Mesothelial cell of epicardium (in vitro differentiated cells): ENCODE results near the gene SERGEF. TPM values are rescaled to one million over a fixed set of nuclear protein-coding genes. Genes with fewer than 3 reads are reported as not detected.

Experiments used
- DNase-seq, 2 experiments: peaks; one replicate each; pipeline ENCODE4 v3.0.0; 2021; ENCODE audit warnings: low spot score in 2 of 2; ENCODE audit not compliant: unreplicated experiment in 2 of 2
- H3K27ac Mint-ChIP-seq: 2 replicates; pipeline ENCODE4 v1.8.0; 2021; ENCODE audit warnings: mixed read lengths
- H3K27me3 Mint-ChIP-seq: 2 replicates; pipeline ENCODE4 v1.8.0; 2021; ENCODE audit warnings: low read depth, mixed read lengths
- H3K36me3 Mint-ChIP-seq: 2 replicates; pipeline ENCODE4 v1.8.0; 2021; ENCODE audit warnings: mixed read lengths
- H3K4me1 Mint-ChIP-seq: 2 replicates; pipeline ENCODE4 v1.8.0; 2021; ENCODE audit warnings: mixed read lengths
- H3K4me3 Mint-ChIP-seq: 2 replicates; pipeline ENCODE4 v1.8.0; 2021; ENCODE audit warnings: mild to moderate bottlenecking, moderate library complexity, mixed read lengths
- H3K9me3 Mint-ChIP-seq: 2 replicates; pipeline ENCODE4 v1.8.0; 2021; ENCODE audit warnings: mixed read lengths
- total RNA-seq: library from RNA; stranded (reverse); gene quantifications from 3 replicates; pipeline ENCODE4 v1.2.1, GENCODE V29; 2021
- TF ChIP-seq, protein P1 (sequence below): fragments of 200-600 bp; sonication (generic); IDR thresholded peaks from one replicate; pipeline ENCODE4 v1.5.0; 2021; ENCODE audit warnings: antibody characterized with exemption; ENCODE audit not compliant: unreplicated experiment

SERGEF gene
- total RNA-seq, 1 donor from 2014 or later: 19.8 TPM

DNA sequence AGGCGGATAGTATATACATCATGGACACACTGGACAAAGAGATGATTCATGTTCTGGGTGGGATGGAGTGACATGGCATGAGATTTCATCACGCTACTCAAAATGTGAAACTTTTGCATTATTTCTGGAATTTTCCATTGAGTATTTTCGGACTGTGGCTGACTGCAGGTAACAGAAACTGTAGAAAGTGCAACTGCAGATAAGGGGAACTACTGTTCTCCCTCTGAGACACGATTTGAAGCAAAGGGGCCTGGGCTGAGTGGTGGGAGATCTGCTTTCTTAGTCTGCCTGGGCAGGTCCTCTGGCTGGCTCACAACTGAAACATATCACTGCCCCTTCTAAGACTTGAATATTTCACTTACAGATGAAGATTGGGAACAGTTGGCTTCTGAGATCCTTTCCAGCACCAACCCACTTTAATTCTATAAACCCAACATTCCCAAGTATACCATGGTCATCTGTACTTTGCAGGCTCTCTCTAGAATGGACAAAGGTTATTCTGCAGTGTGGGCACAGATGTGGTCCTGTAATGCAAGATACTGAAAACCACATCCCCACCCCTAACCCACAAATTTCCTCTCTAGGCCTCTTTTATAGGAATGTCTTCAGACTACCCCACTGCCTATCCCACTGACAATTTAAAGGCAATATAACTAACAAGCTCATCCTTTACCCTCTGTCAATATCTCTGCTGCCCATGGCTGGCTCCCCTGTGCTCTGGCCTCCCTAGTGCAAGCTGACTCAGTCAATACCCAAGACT, 157.1 kb downstream of the SERGEF start:
- Mint-ChIP-seq H3K4me3 (no peak overlapping the region), H3K9me3 (peaks cover 19% of the 10 kb centered on the region), H3K27ac (no peak overlapping the region), H3K36me3 (peaks cover 18% of the 10 kb centered on the region), H3K4me1 (no peaks in the 10 kb centered on the region), H3K27me3 (no peaks in the 10 kb centered on the region)
- TF ChIP-seq, protein P1, sequence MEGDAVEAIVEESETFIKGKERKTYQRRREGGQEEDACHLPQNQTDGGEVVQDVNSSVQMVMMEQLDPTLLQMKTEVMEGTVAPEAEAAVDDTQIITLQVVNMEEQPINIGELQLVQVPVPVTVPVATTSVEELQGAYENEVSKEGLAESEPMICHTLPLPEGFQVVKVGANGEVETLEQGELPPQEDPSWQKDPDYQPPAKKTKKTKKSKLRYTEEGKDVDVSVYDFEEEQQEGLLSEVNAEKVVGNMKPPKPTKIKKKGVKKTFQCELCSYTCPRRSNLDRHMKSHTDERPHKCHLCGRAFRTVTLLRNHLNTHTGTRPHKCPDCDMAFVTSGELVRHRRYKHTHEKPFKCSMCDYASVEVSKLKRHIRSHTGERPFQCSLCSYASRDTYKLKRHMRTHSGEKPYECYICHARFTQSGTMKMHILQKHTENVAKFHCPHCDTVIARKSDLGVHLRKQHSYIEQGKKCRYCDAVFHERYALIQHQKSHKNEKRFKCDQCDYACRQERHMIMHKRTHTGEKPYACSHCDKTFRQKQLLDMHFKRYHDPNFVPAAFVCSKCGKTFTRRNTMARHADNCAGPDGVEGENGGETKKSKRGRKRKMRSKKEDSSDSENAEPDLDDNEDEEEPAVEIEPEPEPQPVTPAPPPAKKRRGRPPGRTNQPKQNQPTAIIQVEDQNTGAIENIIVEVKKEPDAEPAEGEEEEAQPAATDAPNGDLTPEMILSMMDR: no peak
- DNase-seq: no peak

DNA sequence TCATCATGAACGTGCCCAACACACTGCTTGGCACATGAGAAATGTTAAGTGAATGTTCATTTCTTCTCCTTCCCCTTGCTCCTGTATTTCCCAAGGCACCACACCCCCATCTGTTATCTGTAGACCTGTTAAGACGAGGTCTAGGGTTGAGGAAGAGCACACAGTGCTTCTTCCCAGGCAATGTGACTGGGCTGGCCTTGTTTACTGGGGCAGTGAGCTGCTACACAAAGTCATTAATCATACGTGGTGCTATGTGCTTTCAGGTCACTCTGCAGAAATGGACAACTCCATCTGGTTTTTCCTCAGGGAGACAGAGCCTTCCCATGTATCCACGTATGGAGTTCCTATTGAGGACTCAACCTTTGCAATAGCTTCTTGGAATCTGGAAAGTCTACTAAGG, 159.6 kb downstream of the SERGEF start:
- no peaks in the 10 kb centered on the region for H3K4me1 Mint-ChIP-seq
- H3K36me3 Mint-ChIP-seq: peaks cover 3% of the 10 kb centered on the region
- no peak overlapping the region for H3K27ac Mint-ChIP-seq
- H3K4me3 Mint-ChIP-seq: no peak overlapping the region
- H3K9me3 Mint-ChIP-seq: peaks cover 2% of the 10 kb centered on the region
- H3K27me3 Mint-ChIP-seq: no peaks in the 10 kb centered on the region
- no peak for DNase-seq
- TF ChIP-seq, protein P1: no peak

- H3K9me3 Mint-ChIP-seq: no peaks in the 10 kb centered on the region
- no peak overlapping the region for H3K4me3 Mint-ChIP-seq
- H3K27ac Mint-ChIP-seq: no peak overlapping the region
- DNase-seq: no peak
- H3K4me1 Mint-ChIP-seq: no peaks in the 10 kb centered on the region
- TF ChIP-seq, protein P1: no peak
- H3K36me3 Mint-ChIP-seq: no peaks in the 10 kb centered on the region
- no peaks in the 10 kb centered on the region for H3K27me3 Mint-ChIP-seq
These were observed 160.6 kb downstream of the SERGEF start for GRCh38 chr11:17852246-17852645.

DNA sequence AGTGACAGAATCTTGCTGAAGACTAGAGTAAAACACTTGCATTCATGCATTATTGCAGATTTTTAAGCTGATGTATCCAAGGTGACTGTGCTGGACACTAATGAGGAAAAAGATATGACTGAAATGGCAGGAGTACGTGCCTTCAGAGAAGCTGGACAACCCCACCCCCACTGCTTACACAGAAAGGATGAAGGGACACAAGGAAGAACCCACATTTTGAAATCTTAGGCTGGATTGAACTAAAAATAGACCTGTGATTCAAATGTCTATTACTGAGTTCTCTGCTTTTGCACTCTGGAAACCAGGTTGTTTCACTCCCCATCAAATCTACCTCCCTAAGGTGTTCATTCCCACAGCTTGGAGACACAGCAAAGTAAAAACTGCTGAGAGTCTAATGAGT, 161.2 kb downstream of the SERGEF start:
- Mint-ChIP-seq H3K36me3 (no peaks in the 10 kb centered on the region), H3K27me3 (no peaks in the 10 kb centered on the region), H3K4me1 (no peaks in the 10 kb centered on the region), H3K9me3 (no peaks in the 10 kb centered on the region), H3K4me3 (no peak overlapping the region), H3K27ac (no peak overlapping the region)
- TF ChIP-seq, protein P1: no peak
- DNase-seq: no peak

GRCh38 chr11:17850336-17850735, 162.5 kb downstream of the SERGEF start:
- no peak for DNase-seq
- H3K4me1 Mint-ChIP-seq: no peaks in the 10 kb centered on the region
- H3K27ac Mint-ChIP-seq: no peak overlapping the region
- no peaks in the 10 kb centered on the region for H3K27me3 Mint-ChIP-seq
- TF ChIP-seq, protein P1: no peak
- no peaks in the 10 kb centered on the region for H3K9me3 Mint-ChIP-seq
- no peak overlapping the region for H3K4me3 Mint-ChIP-seq
- H3K36me3 Mint-ChIP-seq: no peaks in the 10 kb centered on the region
